ENCODE measurements around the gene SLC25A21. TPM values are rescaled to one million over a fixed set of nuclear protein-coding genes. Genes with fewer than 3 reads are reported as not detected.

SLC25A21 gene
- total RNA-seq, 2 donors from 2014 or later = 1.2 TPM; not detected in 1

GRCh38 chr14:36656687-36657398 lies 515.6 kb downstream of the SLC25A21 start:
- Histone ChIP-seq H3K36me3 (no peaks in the 10 kb centered on the region), H3K4me3 (peak overlapping the region; percentile 60), H3K27ac (no peak overlapping the region), H3K4me1 (ENCODE audit: control insufficient read depth in 1 of 2, low read depth in 2 of 2) (peaks cover 4 to 41% of the 10 kb centered on the region in 2 donors), H3K27me3 (replicated peaks; ENCODE audit: insufficient read depth) (peaks cover 44% of the 10 kb centered on the region), H3K9me3 (no peaks in the 10 kb centered on the region)
- ATAC-seq (ENCODE audit: insufficient number of reproducible peaks, low FRiP score, low read depth) (no peak), DNase-seq (ENCODE audit: low spot score) (no peak)
- TF ChIP-seq CTCF (IDR thresholded peaks at IDR 0.05) = no peak

- ATAC-seq (ENCODE audit: insufficient number of reproducible peaks, low FRiP score, low read depth) = no peak
- Histone ChIP-seq H3K4me1 (ENCODE audit: control insufficient read depth in 1 of 2, low read depth in 2 of 2) (peaks cover 4 to 34% of the 10 kb centered on the region in 2 donors), H3K27me3 (replicated peaks; ENCODE audit: insufficient read depth) (peaks cover 37% of the 10 kb centered on the region), H3K27ac (no peak overlapping the region), H3K36me3 (no peaks in the 10 kb centered on the region), H3K4me3 (peak overlapping the region; percentile 60), H3K9me3 (no peaks in the 10 kb centered on the region)
- TF ChIP-seq CTCF (IDR thresholded peaks at IDR 0.05) = peak; percentile 28
- DNase-seq (ENCODE audit: low spot score) = no peak
These were observed 516.3 kb downstream of the SLC25A21 start for GRCh38 chr14:36655963-36656686.

- Histone ChIP-seq H3K27ac (no peak overlapping the region), H3K4me3 (peak overlapping the region; percentile 60), H3K36me3 (no peaks in the 10 kb centered on the region), H3K27me3 (replicated peaks; ENCODE audit: insufficient read depth) (peaks cover 34% of the 10 kb centered on the region), H3K4me1 (ENCODE audit: control insufficient read depth in 1 of 2, low read depth in 2 of 2) (peaks cover 4 to 30% of the 10 kb centered on the region in 2 donors), H3K9me3 (no peaks in the 10 kb centered on the region)
- ATAC-seq (ENCODE audit: insufficient number of reproducible peaks, low FRiP score, low read depth) (no peak), DNase-seq (ENCODE audit: low spot score) (no peak)
- TF ChIP-seq CTCF (IDR thresholded peaks at IDR 0.05) = no peak
These were observed 516.8 kb downstream of the SLC25A21 start for GRCh38 chr14:36655571-36655962.

GRCh38 chr14:36654794-36655381 lies 517.5 kb downstream of the SLC25A21 start:
- Histone ChIP-seq H3K27ac (peak overlapping the region in 1 of 2 donors; percentile 5), H3K4me3 (no peak overlapping the region), H3K36me3 (no peaks in the 10 kb centered on the region), H3K27me3 (replicated peaks; ENCODE audit: insufficient read depth) (peaks cover 34% of the 10 kb centered on the region), H3K9me3 (no peaks in the 10 kb centered on the region), H3K4me1 (ENCODE audit: control insufficient read depth in 1 of 2, low read depth in 2 of 2) (peaks cover 4 to 30% of the 10 kb centered on the region in 2 donors)
- DNase-seq (ENCODE audit: low spot score) (no peak), ATAC-seq (ENCODE audit: insufficient number of reproducible peaks, low FRiP score, low read depth) (no peak)
- no peak for TF ChIP-seq CTCF (IDR thresholded peaks at IDR 0.05)

Measured in thoracic aorta (tissue), 2 donors.